Endothelial cell of hepatic sinusoid (primary cell): ENCODE data around the gene RAB7A.

Experiments used
- in situ Hi-C: cut with HindIII; loops from 2 replicates; pipeline ENCODE4 v1.10.0; 2017; ENCODE audit warnings: low sequenced_read_pairs

The RAB7A gene

DNA sequence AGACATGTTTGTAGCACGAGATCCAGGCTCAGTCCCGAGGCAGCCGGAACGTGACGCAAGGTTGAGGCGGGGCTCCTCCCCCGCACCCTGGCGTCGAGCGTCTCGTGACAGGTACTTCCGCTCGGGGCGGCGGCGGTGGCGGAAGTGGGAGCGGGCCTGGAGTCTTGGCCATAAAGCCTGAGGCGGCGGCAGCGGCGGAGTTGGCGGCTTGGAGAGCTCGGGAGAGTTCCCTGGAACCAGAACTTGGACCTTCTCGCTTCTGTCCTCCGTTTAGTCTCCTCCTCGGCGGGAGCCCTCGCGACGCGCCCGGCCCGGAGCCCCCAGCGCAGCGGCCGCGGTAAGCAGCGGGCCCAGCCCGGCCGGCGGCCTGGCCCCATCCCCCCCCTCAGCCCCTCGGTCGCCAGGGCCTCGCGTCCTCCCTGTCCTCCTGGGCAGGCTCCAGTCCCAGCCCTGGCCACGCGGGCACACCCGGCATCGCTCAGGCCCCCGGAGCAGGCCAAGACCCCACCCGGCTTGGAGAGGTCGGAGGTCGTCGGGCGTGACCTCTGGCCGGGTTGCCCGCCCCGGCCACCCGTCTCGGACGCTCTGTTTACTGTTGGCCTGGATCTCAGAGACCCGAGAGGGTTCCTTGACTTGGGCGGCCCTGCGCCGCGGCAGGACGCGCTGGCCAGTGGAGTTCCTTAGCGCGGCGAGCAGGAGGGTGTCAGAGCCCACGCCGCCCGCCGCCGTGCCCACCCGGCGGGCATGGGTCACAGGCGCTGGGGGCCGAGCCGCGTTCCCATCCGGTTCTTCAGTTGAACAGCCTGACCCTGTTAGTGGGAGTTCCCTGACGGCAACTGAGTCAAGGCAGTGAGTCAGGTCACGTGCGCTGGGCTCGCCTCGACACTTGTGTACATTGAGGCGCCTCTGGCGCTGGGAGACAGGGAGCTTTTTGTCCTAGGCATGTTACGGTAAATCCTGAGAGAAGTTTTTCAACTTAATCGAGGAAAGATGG lies at the start of gene RAB7A:
RAB7A (plus strand) TSS at position 161 of the 994 bp plus-strand sequence. CDS start 69,185 bp downstream, outside the sequence.
- in situ Hi-C loops = loop anchor here (5.0 kb wide), 1 partner anchor 71 kb away; no protein-coding TSS in a partner anchor

DNA sequence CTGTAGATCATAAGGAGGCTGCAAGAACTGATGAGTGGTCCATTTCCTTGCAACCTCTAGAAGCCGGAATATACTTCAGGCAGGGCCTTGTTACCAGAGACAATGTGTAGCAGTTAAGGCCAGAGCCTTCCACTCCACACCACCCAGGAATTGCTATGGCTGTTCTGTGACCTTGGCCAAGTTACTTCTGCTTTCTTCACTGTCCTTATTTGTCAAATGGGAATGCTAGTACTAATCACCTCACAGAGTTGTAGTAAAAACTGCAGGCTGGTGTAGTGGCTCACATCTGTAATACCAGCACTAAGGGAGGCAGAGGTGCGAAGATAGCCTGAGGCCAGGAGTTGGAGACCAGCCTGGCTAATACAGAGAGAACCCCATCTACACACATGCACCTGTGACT lies 46.6 kb upstream of the RAB7A start:
- in situ Hi-C loops = no loop called here

DNA sequence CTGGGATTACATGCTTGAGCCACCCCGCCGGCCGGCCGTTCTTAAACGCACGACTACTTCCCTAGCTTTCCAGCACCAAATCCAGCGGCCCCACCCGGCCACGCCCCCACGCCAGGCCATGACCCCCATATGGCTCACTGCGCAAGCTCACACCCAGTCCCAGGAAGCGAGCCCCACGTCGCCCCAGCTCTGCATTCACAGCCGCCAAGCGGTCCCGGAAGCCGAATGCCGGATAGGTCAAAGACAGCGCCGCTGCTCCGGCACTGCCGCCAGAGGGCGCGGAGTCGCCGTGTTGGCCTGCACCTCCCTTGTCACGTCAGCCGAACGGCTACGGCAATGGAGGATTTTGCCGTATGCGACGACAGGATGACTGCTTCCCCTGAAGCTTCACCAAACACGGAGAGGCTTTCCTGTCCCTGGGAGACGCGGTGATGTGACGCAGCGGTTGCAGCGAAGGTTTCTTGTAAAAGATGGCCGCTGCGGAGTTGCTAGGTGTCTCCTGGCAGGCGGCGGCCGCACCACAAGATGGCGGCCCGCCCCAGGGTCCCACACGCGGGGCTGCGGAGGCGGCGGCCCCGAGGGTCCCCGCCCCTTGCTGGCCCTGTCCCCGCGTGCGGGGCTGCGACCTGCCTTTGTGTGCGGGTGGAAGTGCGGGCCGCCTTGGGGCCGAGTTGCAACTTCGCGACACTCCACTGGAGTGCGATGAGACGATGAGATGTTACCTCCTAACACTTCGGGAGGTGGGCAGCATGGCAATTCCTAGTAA lies 45.2 kb upstream of the RAB7A start:
- in situ Hi-C loops = loop anchor here (10.0 kb wide), 1 partner anchor 234 kb away; no protein-coding TSS in a partner anchor

DNA sequence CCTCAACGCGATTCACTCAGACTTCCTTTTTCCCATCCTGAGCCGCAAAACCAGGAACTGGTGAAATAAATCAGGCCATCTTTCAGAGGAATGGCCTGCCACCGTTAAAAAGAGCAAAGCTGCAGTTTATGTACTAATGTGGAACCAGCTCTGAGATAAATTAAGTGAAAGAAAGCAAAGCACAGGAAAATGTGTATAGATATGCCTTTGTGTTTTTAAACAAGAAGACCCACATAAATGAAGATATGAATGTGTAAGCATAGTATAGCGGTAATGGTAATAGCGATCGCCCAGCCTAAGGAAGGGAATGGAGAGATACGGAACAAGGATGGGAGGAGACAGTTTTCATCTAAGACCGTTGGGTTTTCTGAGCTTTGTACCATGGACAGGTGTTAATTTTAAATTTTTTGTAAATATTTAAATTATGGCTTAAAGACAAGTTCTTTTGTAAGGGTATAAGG lies 44.6 kb upstream of the RAB7A start:
- in situ Hi-C loops = loop anchor here (10.0 kb wide), 1 partner anchor 233 kb away; no protein-coding TSS in a partner anchor

DNA sequence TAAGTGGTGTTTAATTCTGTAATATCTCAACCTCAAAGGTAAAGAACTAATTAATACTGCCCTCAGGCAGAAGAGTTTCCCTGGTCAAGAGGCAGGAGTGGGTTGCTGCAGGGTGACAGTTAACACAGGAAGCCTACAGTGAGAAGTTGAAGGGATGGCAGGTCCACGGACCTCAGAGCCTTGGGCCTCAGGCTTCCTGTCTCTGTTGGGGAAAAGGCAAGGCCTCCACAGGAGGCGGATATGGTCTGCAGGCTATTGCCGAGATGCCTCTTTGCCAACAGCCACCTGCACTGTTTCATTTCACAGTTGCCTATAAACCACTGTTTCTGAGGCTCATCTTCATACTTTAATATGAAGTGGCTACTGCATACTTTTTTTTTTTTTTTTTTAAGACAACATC lies 42.0 kb upstream of the RAB7A start:
- in situ Hi-C loops = loop anchor here (10.0 kb wide), 1 partner anchor 231 kb away; no protein-coding TSS in a partner anchor

DNA sequence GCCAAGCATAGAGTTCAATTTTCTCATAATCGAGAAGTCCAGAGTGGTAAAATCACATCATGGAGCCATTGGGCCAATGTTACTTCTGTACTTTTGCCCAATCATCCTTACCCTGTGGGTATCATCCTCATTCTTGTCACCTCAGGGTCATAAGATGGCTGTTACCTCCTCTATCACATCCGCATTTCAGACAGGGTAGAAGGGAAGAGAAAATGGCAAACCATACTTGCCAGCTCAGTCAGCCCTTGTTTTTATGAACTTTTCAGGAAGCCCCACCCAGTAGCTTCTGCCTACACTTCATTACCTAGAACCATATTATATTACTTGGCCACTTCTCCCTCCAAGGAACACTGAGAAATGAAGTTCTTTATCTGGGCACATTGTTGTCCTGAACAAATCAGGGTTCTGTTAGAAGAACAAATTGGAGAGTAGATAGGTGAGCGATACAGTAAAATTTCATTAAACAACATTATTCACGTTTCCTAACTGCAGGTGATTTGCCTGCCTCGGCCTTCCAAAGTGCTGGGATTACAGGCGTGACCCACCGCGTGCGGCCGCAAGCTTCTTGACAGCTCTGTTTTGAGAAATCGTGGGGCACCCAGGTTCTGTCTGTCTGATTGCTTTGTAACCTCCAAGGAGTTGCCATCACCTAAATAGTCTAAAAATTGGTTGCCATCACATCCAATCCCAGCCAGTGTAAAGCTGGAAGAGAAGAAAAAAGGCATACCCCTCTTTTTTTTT lies 40.8 kb upstream of the RAB7A start:
- in situ Hi-C loops = loop anchor here (5.0 to 10.0 kb wide), 2 partner anchors 68 to 230 kb away; no protein-coding TSS in a partner anchor

DNA sequence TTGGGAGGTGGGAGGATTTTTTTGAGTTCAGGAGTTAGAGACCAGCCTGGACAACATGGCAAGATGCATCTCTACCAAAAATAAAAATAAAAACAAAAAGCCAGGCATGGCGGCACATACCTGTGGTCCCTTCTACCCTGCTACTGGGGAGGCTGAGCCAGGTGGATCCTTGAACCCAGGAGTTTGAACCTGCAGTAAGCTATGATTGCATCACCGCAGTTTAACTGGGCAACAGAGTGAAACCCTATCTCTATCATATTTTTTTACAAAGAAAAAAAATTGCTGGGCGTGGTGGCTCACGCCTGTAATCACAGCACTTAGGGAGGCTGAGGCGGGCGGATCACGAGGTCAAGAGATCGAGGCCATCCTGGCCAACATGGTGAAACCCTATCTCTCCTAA lies 39.5 kb upstream of the RAB7A start:
- in situ Hi-C loops = loop anchor here (5.0 to 10.0 kb wide), 2 partner anchors 69 to 228 kb away; no protein-coding TSS in a partner anchor

DNA sequence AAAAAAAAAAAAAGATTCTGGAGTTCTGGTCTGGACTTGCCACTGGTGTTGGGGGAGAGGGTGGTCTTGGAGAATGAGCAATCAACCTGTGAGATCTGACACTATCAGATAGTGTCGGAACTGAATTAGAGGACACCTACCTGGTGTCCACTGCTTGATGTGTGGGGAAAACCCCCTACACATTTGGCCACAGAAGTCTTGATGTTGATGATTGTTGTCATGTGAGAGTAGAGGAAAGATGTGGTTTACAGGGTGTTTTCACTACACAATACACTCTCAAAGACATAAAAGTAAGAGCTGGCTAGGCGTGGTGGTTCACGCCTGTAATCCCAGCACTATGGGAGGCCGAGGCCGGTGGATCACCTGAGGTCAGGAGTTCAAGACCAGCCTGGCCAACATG lies 36.9 kb upstream of the RAB7A start:
- in situ Hi-C loops = loop anchor here (5.0 to 10.0 kb wide), 2 partner anchors 72 to 226 kb away; no protein-coding TSS in a partner anchor

DNA sequence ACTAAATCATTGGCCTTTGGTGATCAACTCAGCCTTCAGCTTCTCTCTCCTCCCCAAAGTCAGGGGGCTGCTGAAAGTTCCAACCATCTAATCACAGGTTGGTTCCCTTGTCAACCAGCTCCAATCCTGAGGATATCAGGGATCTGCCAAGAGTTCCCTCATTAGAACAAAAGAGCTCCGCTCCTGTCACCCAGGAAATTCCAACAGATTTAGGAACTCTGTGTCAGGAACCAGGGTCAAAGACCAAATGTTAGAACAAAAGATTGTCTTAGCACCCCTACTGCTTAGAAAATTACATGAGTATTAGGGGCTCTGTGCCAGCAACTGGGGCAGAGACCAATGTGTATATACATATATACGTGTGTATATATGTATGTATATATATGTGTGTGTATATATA lies 32.3 kb upstream of the RAB7A start:
- in situ Hi-C loops = no loop called here

DNA sequence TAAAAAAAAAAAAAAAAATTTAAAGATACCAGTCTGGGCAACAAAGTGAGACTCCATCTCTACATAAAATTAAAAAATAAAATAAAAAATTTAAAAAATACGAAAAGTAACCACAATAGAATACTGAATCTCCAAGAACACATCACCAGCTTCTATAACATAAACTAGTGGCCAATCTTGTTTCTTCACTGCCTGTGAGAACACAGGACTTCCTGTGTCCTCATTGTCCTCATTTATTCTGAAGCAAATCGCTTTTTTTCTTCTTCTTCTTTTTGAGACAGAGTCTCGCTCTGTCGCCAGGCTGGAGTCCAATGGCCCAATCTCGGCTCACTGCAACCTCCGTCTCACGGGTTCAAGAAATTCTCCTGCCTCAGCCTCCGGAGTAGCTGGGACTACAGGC lies 28.6 kb upstream of the RAB7A start:
- in situ Hi-C loops = loop anchor here (5.0 kb wide), 1 partner anchor 100 kb away; no protein-coding TSS in a partner anchor

DNA sequence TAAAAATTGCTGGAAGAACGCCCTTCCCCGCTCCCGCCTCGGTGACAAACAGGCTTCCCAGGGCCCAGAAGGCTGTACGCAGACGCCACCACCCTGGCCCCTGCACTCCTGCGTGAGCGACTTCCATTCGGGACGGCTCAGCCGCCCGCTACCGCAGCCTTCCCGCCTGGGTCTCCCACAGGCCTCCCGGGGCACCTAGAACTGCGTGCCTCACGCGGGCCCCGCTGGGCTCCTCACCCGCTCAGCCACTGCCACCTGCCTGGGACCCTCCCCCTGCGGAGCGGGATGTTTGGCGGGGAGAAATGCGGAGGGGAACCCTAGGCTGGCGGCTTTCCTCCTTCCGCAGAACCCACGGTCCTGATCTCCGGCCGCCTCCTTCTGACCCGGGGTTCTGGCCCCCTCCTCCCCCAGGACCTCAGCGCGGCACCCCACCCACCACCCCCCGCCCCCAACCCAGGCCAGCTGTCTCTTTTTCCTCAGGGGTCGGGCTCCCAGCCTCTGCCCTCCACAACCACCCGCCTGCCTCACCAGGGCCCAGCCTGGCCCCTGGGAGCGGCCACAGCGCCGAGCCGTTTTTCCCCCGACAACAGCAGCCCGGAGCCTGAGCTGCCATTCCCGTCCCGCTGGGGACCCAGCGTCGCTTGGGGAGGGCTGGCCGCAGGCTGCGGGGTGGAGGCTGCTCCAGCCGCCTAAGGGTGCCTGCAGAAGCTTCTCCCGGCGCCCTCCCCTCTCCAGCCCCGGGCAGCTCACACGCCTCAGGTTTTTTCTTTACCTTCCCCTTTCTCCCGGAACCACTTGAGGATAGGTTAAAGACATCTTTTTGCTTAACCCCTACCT lies 27.6 kb upstream of the RAB7A start:
- in situ Hi-C loops = loop anchor here (5.0 kb wide), 1 partner anchor 99 kb away; no protein-coding TSS in a partner anchor

DNA sequence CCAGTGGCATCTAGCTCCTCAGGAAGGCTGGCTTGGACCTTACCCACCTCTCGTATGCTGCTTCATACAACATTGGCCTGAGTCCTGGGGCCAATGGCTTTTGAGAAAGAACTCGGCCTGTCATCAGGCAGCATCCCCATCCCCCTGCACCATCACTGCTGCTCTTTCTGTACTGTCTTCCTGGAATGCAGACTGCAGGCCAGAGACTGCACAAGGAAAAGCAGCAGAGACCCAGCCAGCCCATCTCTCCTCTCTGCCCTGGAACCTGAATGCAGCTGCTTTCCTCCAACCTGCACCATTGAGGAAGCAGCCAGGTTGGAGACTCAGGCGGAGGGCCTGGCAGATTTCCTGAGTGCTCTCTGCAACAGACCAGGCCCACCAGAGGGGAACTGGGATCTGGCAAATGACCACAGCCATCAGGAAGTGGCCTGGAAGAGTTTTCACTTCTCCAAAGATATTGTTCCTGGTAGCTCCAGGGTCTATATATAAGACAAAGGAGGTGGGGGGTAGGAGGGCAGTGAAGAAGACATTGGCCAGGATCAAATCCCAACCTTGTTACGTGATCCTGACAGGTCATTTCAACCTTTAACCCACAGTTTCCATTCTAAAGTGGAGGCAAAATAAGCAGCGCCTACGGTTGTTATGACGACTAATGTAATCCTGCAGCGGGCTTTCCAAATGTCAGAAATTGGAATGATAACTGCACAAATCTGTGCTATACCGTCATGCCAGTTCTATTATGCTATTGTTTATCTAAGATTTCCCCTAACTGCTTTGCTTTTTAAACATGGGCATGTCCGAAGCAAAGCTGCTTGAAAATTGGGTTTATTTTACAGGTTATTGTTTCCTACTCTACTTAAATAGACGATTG lies 24.4 kb upstream of the RAB7A start:
- in situ Hi-C loops = no loop called here

DNA sequence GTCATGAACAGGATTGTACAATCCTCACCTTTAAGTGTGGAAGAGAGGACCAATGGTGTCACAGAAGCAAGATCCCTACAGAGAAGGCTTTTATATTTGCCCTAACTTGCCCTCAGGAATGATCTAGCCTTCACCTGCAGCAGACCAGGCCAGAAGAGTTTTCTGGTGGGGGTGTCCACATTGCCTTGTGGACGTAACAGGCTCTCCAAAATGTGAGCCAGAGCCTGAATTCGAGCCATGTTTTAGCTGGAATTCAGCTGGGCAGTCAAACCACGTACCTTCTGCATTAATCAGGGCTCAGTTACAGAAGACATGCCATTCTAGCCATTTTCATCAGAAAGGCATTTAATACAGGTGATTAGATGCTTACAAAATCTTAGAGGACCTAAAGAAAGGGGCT lies 23.6 kb upstream of the RAB7A start:
- in situ Hi-C loops = no loop called here

DNA sequence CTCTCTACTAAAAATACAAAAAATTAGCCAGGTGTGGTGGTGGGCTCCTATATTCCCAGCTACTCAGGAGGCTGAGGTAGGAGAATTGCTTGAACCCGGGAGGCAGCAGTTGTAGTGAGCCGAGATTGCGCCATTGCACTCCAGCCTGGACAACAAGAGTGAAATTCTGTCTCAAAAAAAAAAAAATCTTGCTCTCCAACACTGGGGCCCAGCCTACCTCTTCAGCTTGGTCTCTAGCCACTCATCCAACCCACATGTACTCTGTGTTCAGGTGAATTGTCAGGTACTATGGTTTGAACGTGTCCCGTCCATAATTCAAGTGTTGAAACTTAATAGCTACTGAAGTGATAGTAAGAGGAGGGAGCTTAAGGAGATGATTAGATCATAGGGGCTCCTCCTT lies 22.4 kb upstream of the RAB7A start:
- in situ Hi-C loops = no loop called here

DNA sequence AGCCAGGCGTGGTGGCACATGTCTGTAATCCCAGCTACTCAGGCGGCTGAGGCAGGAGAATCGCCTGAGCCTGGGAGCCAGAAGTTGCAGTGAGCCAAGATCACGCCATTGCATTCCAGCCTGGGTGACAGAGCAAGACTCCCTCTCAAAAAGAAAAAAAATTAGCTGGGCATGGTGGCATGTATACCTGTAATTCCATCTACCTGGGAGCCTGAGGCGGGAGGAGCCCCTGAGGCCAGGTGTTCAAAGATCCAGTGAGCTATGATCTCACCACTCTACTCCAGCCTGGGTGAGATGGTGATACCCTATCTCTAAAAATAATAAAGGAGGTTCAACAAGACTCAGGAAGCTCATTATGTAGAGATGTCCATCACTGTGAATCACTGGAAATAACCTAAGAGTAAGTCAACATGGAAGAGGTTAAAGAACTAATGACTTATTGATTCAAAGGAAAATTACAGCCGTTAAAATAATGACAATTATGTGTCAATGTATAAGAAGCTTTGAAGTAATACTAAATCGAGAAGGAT lies 19.8 kb upstream of the RAB7A start:
- in situ Hi-C loops = no loop called here

DNA sequence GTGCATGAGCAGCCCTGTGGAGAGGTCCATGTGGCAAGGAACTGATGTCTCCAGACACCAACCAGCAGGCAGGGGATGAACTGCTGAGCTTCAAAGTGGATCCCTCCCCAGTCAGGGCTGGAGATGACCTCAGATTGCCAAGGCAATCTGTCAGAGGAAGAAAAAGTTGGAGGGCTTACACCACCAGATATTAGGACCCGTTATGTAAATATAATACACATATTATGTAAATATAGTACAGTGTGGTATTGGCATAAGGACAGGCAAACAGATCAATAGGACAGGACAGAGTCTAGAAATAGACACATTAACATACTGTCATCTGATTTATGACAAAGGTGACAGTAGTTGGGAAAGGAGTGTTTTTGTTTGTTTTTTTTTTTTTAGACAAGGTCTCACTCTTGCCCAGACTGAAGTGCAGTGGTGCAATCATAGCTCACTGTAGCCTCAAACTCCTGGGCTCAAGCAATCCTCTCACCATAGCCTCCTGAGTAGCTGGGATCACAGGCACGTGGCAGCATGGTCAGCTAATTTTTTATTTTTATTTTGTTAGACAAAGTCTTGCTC lies 18.0 kb upstream of the RAB7A start:
- in situ Hi-C loops = no loop called here

DNA sequence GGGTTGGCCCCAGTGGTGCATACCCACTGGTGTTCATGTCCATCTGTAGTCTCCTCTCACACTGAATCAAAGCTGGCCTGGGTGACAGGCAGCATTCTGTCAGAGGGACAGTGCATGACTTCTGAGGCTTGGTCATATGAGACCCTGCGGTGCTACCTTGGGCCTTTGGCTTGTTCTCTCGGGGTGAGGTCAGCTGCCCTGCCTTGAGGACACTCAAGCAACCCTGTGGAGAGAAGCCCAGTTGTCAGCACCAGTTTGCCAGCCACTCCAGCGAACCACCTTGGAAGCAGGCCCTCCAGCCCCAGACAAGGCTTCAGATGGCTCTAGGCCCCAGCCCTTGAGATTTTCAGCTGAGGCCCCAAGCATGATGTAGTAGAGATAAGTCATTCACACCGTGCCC lies 16.9 kb upstream of the RAB7A start:
- in situ Hi-C loops = no loop called here
